HG03432 (cell line): ENCODE data around the gene TMEM115.

Experiments used
- ATAC-seq: cut with Tn5 transposase; IDR thresholded peaks from one replicate; pipeline ENCODE4 v1.9.1; 2021; ENCODE audit warnings: mild to moderate bottlenecking, moderate library complexity; ENCODE audit not compliant: unreplicated experiment

The TMEM115 gene

DNA sequence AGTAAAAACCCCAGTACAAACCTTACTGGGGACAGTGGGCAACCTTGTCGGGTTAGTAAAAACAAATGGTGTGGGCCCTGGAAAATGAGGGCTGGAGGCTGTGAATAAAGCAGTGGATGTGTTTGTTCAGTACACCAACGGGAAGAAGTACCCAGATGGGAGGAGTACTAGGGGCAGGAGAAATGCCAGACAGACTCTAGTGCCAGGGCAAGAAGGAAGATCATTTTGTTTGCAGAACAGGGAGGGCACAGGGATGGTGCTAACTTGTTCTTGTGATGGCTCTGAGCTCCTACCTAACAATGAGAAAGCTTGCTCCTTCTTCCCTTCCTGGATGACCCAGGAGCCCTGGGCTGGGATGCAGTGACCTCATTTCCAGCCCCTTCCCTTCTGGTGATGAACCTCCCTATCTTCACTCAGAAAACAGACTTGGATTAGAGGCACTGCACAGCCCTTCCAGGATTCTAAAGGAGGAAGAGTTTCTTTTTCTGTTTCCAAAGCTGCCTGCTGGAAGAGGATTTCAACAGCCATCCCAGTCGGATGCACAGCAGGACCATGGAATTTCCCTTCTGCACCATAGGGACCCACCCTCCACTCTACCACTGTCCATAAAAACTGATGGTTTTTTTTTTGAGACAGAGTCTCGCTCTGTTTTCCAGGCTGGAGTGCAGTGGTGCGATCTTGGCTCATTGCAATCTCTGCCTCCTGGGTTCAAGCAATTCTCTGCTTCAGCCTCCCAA lies 24.8 kb downstream of the TMEM115 start:
- no peak for ATAC-seq

DNA sequence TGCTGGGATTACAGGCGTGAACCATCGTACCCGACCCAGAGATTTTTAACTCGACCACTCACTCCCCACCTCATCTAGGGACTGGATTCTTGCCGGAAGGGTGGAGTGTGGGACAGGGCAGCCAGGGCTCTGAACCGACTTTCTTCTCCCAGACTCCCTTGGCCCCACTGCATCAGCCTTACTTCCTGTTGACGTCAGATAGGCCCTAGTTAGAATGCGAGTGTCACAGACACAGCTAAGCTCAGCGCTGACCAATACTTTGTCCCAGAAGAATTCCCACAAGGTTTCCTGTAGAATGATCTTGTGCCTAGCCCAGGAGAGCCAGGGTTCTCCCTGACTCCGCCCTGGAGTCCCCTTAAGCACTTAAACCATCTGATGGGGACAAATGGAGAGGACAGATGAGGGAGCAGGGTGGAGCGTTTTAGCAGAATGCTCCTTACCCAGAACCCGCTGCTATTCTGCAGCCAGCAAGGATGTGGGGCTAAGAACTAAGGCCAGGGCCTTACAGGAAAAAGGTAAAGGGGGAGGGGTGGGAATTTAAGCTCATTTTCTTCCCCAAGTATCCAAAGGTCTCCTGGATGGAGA lies 25.5 kb downstream of the TMEM115 start:
- ATAC-seq, result no peak

DNA sequence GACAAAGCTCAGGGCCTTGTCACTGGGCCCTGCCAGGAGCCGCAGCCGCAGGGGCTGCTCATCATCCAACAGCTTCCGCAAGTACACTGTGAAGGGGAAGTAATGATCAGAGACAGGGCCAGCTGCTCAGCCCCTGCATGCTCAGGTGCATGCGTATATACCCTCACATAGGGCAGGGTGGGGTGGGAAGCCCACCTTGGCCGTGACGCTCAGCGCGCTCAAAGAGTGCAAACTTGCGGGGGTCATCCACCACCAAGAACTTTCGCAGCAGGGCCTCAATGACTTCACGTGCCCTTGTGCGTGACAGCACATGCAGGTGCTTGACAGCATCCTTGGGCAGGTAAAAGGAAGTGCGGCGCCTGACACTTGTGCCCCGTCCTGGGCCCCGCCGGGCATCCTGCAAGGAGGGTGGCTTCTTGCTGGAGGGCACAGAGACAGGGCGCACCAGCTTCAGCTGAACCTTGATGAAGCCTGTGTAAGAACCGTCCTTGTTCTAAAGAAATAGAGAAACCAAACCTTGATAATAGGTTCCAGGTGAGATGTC lies 27.9 kb downstream of the TMEM115 start:
- no peak for ATAC-seq

DNA sequence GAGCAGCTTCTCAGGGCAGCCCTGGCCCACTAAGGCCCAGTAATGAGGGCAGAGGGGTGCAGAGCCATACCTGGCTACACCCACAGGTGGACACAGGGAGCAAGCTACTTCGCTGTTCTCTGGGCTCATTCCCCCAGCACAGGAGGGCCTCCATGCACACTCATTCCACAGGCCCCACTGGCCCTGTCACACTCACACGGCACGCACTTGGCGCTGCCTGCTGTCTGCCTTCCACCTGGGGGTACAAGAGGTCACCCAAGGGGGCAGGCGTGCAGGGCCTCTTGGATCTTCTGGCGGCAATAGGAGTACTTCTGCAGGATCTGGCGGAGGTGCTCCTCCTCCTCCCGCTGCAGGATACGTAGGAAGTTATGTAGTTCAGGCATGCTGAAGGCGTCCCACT lies 29.0 kb downstream of the TMEM115 start:
- no peak for ATAC-seq

DNA sequence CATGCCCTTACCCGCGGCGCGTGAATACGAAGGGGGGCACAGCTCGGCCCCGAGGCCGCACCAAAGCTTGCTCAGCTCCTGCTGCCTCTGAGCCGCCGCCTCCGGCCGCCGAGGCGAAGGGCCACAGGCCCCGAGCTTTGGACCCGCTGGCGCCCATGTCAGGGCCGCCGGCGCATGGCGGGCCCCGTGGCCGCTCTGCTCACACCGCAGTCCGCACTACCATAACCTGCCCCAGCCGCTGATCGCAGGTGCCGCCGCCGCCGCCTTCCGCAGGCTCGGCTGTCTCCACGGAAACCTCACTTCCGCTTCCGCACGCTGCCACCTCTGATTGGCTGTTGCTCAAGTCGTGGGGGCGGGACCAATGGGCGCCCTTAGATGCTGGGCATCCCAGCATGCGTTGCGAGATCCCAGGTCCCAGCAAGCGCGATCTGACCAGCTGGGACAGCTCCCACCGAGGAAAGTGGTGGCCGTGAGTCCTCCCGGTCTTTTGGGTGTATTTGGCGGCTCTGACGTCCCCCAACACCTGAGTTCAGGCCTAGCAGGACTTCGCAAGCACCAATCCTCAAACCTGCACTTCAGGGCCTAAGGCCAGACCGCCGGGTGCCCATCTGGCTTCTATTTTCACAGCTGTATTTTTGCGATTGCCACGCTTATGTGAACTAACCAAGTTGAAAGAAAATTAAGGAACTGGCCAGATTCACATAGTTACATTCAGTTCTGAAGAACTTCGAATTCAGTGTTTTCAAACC lies 31.2 kb downstream of the TMEM115 start, which contains the start of gene TUSC2:
TSS of gene TUSC2 (minus strand) at position 281 of the 749 bp plus-strand sequence. CDS start at position 157, 124 bp downstream.
- peak; percentile 88 for ATAC-seq

DNA sequence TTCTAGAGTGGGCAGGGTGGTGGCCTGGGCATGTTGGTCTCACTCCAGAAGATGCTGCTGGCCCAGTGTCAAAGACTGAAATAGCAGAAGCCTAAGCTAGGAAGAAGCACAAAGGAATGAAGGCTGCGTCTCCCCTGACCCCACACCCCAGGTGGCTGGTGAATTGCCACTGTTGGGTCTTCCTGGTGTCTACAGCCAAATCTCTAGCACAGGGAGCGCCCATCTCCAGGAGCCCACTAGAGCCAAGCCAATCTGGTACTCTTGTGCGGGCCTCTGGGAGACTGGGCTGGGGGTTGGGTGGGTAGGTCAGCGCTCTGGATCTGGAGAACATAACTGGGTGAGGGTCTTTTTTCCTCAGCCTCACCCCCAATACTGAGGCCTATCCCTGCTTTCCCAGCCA lies 32.2 kb downstream of the TMEM115 start:
- no peak for ATAC-seq

DNA sequence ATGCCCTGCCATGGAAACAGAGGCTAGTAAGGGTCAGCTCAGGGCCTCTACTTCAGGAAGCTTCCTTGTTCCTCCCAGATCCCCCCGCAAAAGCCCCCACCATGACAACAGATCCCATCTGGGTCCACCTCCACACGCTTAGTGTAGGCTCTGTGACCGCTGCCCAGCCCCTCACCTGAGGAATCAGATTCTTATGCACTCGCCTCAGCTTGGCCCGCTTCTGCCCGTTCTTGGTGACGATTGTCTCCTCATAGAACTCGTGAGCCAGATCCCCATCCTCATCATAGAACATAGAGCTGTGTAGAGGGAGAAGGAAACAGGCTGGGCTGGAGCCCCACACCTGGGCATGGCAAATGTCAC lies 33.2 kb downstream of the TMEM115 start:
- ATAC-seq, result no peak

DNA sequence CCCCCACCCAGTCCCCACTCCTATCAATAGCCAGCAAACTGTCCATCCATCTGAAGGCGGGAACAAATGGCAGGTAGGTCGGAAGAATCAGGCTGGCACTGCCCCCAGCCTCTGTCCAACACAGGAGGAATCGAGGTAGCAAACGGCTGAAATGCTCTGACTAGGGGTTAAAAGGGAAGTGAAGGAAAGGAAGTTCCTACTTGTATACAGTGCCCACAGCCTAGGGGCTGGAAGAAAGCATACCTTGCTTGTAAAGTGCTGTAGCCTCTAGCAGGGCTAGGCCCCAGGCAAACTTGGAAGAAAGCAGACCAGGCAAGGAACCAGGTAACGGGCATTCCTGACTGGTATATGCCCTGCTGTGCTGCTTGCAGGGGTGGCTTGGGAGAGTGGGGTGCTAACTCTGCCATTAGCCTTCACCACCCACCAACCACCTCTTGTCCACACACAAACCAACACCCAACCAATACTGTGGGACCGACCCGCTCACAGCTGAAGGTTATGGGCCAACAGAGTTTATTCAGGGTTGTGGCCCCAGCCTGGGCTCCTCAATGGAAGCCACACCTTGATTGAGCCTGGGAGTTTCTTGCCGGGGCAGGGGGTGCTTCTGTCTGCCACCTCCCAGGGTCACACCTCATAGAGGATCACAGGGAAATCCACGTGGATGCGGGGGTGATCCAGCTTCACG lies 33.7 kb downstream of the TMEM115 start:
- no peak for ATAC-seq

DNA sequence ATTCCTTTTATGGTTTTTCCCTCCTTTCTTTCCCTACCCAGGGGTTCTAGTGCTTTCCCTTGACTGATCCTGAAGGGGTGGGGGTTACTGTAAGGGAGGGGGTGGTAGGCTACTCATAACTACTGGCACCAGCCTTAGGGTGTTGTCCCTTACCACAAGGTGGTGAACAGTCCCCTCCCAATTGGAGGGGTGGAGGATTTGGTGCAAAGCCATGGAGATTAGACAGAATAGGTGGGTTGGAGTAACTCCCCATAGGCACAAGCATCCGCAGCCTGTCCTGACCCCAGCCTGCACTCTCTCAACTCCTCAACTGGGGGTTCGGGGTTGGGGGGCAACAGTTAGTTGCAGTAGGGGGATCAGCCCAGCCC lies 34.2 kb downstream of the TMEM115 start:
- no peak for ATAC-seq

DNA sequence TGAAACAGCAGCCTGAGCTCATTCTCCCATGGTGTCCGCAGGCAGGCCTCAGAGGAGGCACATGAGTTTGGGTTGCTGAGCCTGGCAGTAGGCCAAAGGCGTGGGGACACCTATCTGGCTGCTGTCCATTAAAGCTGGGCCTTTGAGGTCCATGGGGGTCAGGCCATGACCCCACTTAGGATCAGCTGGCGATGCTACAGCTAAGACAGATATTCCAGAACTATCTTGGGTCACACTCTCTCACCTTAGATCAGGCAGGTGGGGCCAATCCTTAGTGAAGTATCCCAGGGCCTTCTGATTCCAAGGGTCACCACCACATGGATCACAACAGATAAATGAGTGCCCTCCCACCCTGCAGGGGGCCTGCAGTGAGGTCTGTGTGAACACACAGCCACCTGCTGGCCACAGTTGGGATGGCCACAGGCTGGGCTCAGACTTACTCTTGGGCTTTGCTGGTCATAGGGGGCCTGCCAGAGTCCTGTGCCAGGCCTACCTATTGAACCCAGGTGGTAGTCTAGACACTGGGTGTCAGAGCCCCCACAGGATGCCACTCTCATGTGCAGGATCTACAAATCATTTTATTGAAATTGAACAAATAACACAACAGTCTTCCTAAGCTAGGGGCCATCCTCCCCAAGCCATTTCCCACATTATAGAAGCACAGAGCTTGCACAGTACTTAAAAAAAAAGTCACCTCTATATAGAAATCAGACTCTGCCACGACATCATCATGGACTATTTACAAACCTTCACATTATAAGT lies 34.8 kb downstream of the TMEM115 start:
- no peak for ATAC-seq

DNA sequence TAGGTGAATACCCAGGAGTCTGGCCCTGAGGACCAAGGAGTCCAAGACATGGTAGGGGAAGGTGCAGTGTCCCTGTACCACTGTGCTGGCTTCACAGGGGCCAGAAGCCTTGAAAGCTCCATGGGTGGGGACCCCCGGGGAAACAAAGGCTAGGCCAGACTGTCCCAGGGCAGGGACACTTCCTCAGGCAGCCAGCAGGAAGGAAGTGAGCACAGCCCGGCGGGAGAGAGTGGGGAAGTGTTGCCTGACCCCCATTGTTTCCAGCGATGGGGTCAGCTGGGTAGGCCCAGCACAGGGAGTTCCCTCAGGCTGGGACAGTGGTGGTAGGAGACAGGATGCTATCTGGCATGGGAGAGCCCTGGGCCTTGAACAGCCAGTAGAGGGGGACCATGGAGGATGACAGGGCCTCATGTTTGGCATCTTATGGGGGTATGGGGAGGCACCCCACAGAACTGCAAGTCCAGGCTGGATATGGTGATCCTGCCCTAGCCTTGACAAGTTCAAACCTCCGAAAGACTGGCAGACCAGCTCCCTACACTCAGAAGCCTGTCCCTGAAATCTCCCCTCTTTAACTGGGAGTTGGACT lies 35.6 kb downstream of the TMEM115 start:
- ATAC-seq, result no peak

DNA sequence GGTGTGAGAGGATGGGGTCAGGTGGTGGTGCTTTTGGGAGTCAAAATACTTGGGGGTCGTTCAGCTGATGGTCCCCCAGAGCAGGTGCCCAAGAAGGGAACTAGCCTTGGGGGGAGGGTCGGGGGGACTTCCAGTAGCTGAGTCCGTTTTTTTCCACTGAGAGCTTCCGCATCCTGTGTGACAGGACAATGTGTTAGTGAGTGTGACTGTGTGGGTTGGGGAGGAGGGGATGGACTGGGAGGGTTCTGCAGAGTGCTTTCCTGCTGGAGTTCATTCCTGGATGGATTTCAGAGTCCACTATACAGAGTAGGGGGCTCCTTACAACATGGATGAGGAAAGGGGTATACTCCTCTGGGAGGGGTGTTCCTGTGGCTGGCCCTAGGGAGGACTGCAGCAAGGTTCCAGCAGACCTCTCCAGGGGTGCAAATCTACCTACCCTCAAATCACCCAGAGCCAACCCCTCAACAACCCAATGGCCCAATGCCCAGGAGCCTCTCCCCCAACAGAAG lies 36.2 kb downstream of the TMEM115 start:
- no peak for ATAC-seq

DNA sequence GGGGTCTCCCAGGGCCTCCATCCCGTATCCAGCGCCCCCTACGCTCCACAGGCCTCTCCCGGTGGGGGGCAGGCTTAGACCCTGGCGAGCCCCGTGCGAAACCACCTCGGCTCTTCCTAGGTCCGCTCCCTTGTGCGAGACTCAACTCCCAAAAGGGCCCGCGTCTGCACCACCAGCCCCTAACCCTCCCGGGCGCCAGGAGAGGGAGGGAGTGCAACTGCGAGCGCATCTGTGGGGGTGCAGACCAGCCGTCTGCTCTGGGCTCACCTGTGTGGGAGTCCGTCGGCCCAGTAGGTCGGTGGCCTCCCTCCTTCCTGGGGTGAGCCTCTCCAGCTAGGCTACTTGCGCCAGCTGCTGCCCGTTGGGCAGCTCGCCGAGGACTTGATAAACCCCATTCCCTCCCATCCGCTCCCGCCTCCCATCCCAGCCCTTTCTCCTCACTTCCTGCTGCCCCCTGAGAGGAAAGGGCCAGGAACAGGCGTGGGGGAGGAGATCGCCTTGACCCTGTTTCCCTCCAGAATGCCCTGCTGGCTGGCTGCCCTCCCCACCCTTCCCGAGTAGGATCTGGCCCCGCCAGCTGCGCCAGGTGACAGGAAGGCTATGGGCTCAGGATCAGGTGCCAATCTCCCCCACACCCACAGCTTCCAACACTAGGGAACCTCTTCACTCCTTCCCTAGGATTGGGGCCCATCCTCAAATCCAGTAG lies 36.8 kb downstream of the TMEM115 start, which contains the start of gene HYAL2:
TSS of gene HYAL2 (minus strand) at position 360 of the 706 bp plus-strand sequence. CDS start 2,256 bp downstream, outside the sequence.
- no peak for ATAC-seq

DNA sequence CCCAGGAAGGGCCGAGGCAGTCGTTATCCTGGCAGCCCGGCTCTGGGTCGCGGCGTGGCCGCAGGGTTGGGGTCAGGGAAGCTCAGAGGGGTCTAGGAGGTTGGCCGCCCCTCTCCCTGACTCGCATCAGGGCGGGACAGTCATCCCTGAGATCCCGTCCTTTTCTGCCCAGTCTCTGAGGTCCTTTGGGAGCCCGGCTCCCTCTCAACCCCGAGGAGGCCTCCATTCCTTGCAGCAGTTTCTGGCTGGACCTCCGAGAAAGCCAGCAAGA lies 37.3 kb downstream of the TMEM115 start:
- ATAC-seq, result no peak

DNA sequence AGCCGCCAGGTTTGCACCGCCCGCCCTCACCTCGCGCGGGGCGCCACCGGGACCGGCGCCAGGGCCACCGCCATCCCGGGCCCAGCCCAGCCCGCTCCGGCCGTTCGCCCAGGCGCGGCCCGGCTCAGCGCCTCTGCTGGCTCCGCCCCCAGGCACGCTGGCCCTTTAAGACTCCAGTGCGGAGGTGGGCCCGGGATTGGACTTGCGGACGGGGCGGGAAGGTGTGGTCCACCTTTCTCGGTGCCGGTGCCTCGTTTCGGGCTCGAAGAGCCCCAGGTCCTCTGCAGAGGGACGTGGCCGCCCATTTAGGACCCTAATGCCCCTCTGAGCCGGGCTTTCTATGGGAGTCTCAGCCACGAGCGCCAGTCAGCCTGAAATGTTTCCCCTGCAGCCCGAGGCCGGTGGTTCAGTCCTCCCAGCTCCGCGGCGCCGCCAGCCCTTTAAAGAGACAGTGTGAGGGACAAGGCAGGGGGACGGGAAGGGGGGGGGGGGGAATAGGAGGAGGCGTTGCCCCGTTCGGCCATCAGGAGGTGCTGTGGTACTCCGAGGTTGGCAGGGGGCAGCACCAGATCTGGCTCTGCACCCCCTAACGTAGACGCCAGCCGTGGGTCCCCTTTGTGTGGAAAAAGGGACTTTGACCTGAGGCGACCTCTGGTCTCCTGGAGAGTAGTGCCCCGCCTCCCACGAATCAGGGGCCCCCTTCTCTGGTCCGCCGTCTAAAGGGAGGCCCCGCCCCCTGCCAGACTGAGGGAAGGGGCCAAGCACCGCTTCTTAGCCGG lies 37.8 kb downstream of the TMEM115 start:
- peak; percentile 84 for ATAC-seq

DNA sequence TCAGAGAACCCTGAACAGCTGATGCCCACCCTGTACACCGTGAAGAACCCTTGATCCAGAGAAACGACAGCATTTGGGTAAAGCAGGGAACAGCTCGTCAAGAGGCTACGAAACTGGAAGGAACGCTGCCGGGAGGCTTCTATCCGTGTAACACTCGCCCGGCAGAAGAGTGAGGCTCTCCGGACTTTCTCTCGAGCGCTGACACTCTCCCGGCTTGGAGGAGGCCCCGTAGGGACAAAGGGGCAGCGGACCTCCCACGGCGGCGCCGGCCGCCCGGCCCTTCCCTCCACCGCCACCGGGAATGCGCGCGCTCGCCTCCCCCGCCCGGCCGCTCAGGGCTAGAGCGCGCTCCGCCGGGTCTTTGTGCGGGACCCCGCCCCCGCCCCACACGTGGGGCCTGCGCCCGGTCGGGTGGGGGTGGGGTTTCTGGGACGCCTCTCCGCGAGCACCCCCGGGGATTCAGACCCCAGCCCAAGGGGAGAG lies 38.4 kb downstream of the TMEM115 start:
- peak; percentile 53 for ATAC-seq

DNA sequence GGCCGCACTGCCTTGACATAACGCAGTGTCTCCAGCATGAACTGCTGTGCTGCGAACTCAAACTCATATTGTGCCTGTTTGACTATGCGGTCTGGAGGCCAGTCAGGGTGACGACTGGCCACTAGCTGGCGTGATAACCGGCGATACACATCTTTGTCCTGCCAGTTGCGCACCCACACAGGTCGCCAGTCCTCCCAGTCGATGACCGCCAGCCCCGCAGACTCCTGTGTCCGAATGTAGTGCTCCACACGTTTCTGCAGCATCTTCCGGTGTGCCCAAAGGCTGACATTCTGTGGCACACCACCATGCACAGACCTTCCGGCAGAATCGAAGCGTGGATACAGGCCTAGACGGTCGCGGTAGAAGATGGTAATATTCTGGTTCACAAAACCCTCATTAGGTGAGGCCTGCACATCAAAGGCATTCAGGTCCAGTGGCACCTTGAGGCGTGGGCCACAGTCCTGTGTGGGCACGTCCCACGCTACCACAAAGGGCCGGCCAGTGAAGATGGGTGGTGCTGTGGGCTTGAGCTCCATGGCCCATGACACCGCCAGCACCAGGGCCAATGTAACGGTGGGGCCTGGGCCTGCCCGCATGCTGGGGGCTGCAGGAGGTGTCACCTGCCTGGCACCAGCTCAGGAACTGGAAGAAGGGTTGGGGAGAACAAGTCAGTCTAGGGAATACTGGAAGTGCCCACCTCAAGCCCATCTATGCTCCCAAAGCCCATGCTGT lies 39.3 kb downstream of the TMEM115 start:
- no peak for ATAC-seq
